Nephron (organoid): ENCODE results near the gene GABRR2.
A peak's percentile ranks its signal among the peaks of the same experiment; 100 is the strongest.

Experiments
- H3K27ac Mint-ChIP-seq, 3 experiments: 2 replicates each; pipeline ENCODE4 v1.8.0; 2020; ENCODE audit warnings: mixed read lengths in 3 of 3, mild to moderate bottlenecking in 2 of 3, moderate library complexity in 1 of 3
- H3K27me3 Mint-ChIP-seq: 2 replicates; pipeline ENCODE4 v1.8.0; 2021; ENCODE audit warnings: low read depth, mild to moderate bottlenecking, moderate library complexity, mixed read lengths
- H3K36me3 Mint-ChIP-seq: 2 replicates; pipeline ENCODE4 v1.8.0; 2020; ENCODE audit warnings: low read depth, mixed read lengths
- H3K4me1 Mint-ChIP-seq: 2 replicates; pipeline ENCODE4 v1.8.0; 2020; ENCODE audit warnings: mixed read lengths
- H3K4me3 Mint-ChIP-seq, 3 experiments: 2 replicates each; pipeline ENCODE4 v1.8.0; 2020; ENCODE audit warnings: mild to moderate bottlenecking in 3 of 3, mixed read lengths in 3 of 3, moderate library complexity in 2 of 3
- H3K9me3 Mint-ChIP-seq: 2 replicates; pipeline ENCODE4 v1.8.0; 2020; ENCODE audit warnings: mixed read lengths
- CTCF ChIP-seq, 3 experiments: fragments of 200-600 bp; sonication (generic); IDR thresholded peaks; one replicate each; pipeline ENCODE4 v1.5.0; 2021; ENCODE audit warnings: antibody characterized with exemption in 3 of 3; ENCODE audit not compliant: unreplicated experiment in 3 of 3

Gene GABRR2

DNA sequence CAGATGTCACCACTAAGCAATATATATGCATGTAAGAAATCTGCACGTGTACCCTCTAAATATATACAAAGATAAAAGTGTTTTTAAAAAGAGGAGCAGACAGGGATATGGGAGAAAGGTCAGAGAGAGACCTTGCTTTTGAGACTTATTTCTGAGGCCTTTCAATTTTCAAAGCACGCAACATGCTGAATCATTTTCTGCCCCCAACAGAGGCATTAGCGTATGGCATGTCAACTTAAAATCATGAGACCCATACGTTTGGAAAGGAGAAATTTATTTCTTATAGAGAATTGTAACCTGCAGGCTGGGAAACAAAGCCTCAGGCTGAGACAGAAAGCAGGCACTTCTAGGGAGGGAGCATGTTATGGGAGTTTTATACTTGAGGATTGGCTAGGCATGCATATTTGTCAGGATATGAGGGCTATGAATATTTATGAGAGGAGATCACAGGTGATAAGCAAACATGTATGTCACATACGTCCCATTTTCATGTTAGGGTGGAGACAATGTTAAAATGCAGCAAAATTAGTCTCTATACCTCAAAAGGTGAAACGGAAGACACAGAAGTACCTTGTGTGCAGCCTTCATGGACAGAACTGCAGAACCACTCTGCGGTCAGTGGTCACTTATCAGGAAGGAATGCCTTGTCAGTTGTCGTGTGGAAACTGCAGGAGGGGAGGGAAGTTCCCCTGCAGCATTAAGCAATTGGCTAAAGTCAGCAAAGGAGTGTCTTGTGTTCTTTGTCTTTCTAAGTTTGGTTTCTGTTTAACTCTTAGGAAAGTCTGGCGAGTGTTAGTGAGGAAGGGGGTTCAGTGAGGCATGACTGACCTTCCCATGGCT lies 6.3 kb upstream of the GABRR2 start:
- TF ChIP-seq CTCF (IDR thresholded peaks at IDR 0.05; ENCODE audit: unreplicated experiment in 3 of 3) = no peak
- Mint-ChIP-seq H3K9me3 (peaks cover 21% of the 10 kb centered on the region), H3K27ac (peak overlapping the region in 1 of 3 experiments; percentile 14), H3K36me3 (peaks cover 72% of the 10 kb centered on the region), H3K4me1 (peaks cover 5% of the 10 kb centered on the region), H3K4me3 (no peak overlapping the region), H3K27me3 (peaks cover 6% of the 10 kb centered on the region)

GRCh38 chr6:89320012-89320559 lies 5.0 kb upstream of the GABRR2 start:
- Mint-ChIP-seq H3K4me3 (no peak overlapping the region), H3K9me3 (peaks cover 21% of the 10 kb centered on the region), H3K36me3 (peaks cover 73% of the 10 kb centered on the region), H3K4me1 (peaks cover 15% of the 10 kb centered on the region), H3K27me3 (peaks cover 6% of the 10 kb centered on the region), H3K27ac (no peak overlapping the region)
- TF ChIP-seq CTCF (IDR thresholded peaks at IDR 0.05; ENCODE audit: unreplicated experiment in 3 of 3) = no peak

GRCh38 chr6:89317067-89317466 lies 2.0 kb upstream of the GABRR2 start:
- peaks cover 6% of the 10 kb centered on the region for H3K27me3 Mint-ChIP-seq
- no peak for TF ChIP-seq CTCF (IDR thresholded peaks at IDR 0.05; ENCODE audit: unreplicated experiment in 3 of 3)
- H3K9me3 Mint-ChIP-seq = peaks cover 16% of the 10 kb centered on the region
- H3K27ac Mint-ChIP-seq = no peak overlapping the region
- H3K4me3 Mint-ChIP-seq = no peak overlapping the region
- peaks cover 46% of the 10 kb centered on the region for H3K36me3 Mint-ChIP-seq
- H3K4me1 Mint-ChIP-seq = peaks cover 33% of the 10 kb centered on the region

GRCh38 chr6:89314692-89315091 lies 407 bp downstream of the GABRR2 start:
- peaks cover 26% of the 10 kb centered on the region for H3K36me3 Mint-ChIP-seq
- H3K4me1 Mint-ChIP-seq = peaks cover 52% of the 10 kb centered on the region

DNA sequence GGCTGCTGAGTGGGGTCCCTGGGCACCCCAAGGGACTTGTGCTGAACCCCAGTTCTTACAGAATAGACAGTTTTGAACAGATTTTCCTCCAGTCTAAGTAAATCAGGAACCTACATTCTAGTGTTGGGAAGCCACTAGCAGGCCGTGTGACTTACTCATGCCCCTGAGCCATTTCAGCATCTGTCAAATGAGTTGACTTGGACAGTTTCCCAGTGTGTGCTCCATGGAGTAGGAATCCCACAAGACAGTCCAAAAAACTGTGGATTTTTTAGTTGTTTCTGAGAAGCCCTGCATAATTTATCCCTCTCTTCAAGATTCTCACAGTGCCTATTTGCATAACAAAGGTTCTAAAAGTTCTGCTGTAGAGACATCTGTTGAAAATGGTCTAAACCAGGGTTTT lies 2.1 kb downstream of the GABRR2 start:
- Mint-ChIP-seq H3K36me3 (peaks cover 15% of the 10 kb centered on the region), H3K4me1 (peaks cover 52% of the 10 kb centered on the region), H3K4me3 (no peak overlapping the region), H3K27ac (peak overlapping the region; percentile 96 to 98 (median 98)), H3K27me3 (no peaks in the 10 kb centered on the region), H3K9me3 (peaks cover under 1% of the 10 kb centered on the region)
- no peak for TF ChIP-seq CTCF (IDR thresholded peaks at IDR 0.05; ENCODE audit: unreplicated experiment in 3 of 3)

More at GRCh38 chr6:89314692-89315091, 407 bp downstream of the GABRR2 start:
- no peak for TF ChIP-seq CTCF (IDR thresholded peaks at IDR 0.05; ENCODE audit: unreplicated experiment in 3 of 3)
- Mint-ChIP-seq H3K4me3 (no peak overlapping the region), H3K9me3 (peaks cover 3% of the 10 kb centered on the region), H3K27me3 (no peaks in the 10 kb centered on the region), H3K27ac (peak overlapping the region in 2 of 3 experiments; percentile 48 to 55)
